ENCODE results near the gene MFAP2. TPM values are rescaled to one million over a fixed set of nuclear protein-coding genes. Genes with fewer than 3 reads are reported as not detected.

MFAP2 gene
- total and polyA plus RNA-seq, 2 of the 8 experiments (the other 6 are each of a cell fraction or from before 2014, with no cell fraction given), result 172 to 326 TPM

DNA sequence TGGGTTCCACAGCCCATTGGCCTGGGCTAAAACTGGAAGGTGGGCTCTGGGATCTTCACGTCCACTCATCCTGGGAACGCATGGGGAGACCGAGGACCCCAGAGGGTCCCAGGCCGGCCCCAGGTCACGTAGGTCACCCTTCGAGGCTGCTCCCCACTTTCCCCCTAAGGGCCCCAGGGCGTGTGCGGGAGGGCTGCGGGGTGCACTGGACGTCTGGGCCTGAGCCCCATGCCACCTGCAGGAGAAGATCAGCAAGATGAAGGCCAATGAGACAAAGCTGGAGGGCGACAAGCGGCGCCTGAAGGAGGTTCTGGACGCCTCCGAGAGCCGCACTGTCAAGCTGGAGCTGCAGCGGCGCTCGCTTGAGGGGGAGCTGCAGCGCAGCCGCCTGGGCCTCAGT is 12.5 kb downstream of the MFAP2 start:
- H3K9me3 ChIP-seq (ENCODE audit: insufficient read depth in 2 of 2, low read depth in 1 of 2, low read length in 1 of 2), result no peaks in the 10 kb centered on the region
- peaks cover 0 to 11% (median 8%) of the 10 kb centered on the region in 4 experiments; a peak in 6 of 7 replicates for H3K4me1 ChIP-seq (replicated peaks in 1 of 4; ENCODE audit: control insufficient read depth in 3 of 4, insufficient read depth in 4 of 4, low read length in 3 of 4)
- no peak overlapping the region for H3K56ac ChIP-seq (replicated peaks; ENCODE audit: insufficient read length, low read depth, low read length)
- no peak overlapping the region for H4K8ac ChIP-seq (ENCODE audit: extremely low read depth, insufficient read depth, low read length)
- ChIA-PET POLR2A (ENCODE audit: partially characterized antibody) (interaction anchor here (1.1 to 9.5 kb wide), 3 partner anchors 8 to 54 kb away, joined by 3 to 92 read pairs (median 4); partner anchors contain the start of gene MFAP2), CTCF (ENCODE audit: partially characterized antibody) (interaction anchor here (0.9 to 14.3 kb wide), 4 partner anchors 17 to 78 kb away, joined by 3 to 267 read pairs (median 125); partner anchors contain the start of gene MFAP2)
- no peak overlapping the region for H2BK15ac ChIP-seq (ENCODE audit: low read length)
- H2BK5ac ChIP-seq (ENCODE audit: low read depth, low read length), result no peak overlapping the region
- FAIRE-seq (no peak), DNase-seq (ENCODE audit: low read depth in 1 of 2, low spot score in 2 of 2) (no peak)
- no peak overlapping the region for H3K4me2 ChIP-seq (ENCODE audit: insufficient read depth in 1 of 2, low read depth in 2 of 2, low read length in 2 of 2)
- H3K27ac ChIP-seq (ENCODE audit: low read depth, low read length), result no peak overlapping the region
- H3K79me1 ChIP-seq (ENCODE audit: low read depth, low read length), result no peaks in the 10 kb centered on the region
- H4K91ac ChIP-seq (replicated peaks; ENCODE audit: insufficient read length, low read length), result no peak overlapping the region
- no peak overlapping the region for H2AFZ ChIP-seq (ENCODE audit: low read length)
- no peak overlapping the region for H2BK20ac ChIP-seq (ENCODE audit: low read length)
- 96% methylated on average over 20 of the region's 21 CpGs; no CpG with 5 or more reads in 1 of the 2 experiments for WGBS, 2 experiments (ENCODE audit: extremely low coverage in 1 of 2, insufficient coverage in 1 of 2, insufficient read length in 1 of 2, insufficient replicate concordance in 2 of 2, low coverage in 1 of 2, low lambda C conversion rate in 2 of 2, missing lambda C conversion rate in 1 of 2)
- H4K5ac ChIP-seq (ENCODE audit: insufficient read length, low read depth, low read length), result no peak overlapping the region
- no peak overlapping the region for H3K4ac ChIP-seq (replicated peaks; ENCODE audit: insufficient read length, low read depth, low read length)
- no peak overlapping the region for H3K4me3 ChIP-seq (ENCODE audit: extremely low read depth in 1 of 4, insufficient read depth in 2 of 4, low read depth in 3 of 4, low read length in 4 of 4)
- no peak overlapping the region for H3K23ac ChIP-seq (ENCODE audit: insufficient read length)
- peaks cover 3% of the 10 kb centered on the region; the same call in 1 of the 2 replicates for H3K23me2 ChIP-seq (ENCODE audit: low read depth, low read length)
- no peak overlapping the region for H2AK5ac ChIP-seq (ENCODE audit: low read depth, low read length)
- H3K14ac ChIP-seq (ENCODE audit: insufficient read length), result no peak overlapping the region
- no peak overlapping the region for H3K18ac ChIP-seq (ENCODE audit: extremely low read depth, low read length)
- peaks cover 8 to 11% of the 10 kb centered on the region in 2 experiments for H4K20me1 ChIP-seq (replicated peaks in 1 of 2; ENCODE audit: control insufficient read depth in 1 of 2, insufficient read depth in 2 of 2, low read length in 2 of 2)
- no peak overlapping the region for H2BK120ac ChIP-seq (replicated peaks; ENCODE audit: low read depth, low read length)
- H3K27me3 ChIP-seq (replicated peaks in 1 of 4; ENCODE audit: control insufficient read depth in 3 of 4, extremely low read depth in 1 of 4, insufficient read depth in 3 of 4, low read length in 3 of 4), result no peaks in the 10 kb centered on the region
- H3K9ac ChIP-seq (replicated peaks in 1 of 4; ENCODE audit: extremely low read depth in 1 of 4, low read depth in 3 of 4, low read length in 3 of 4), result no peak overlapping the region
- peaks cover 3 to 35% (median 16%) of the 10 kb centered on the region in 4 experiments; a peak in 6 of 8 replicates for H3K36me3 ChIP-seq (ENCODE audit: control insufficient read depth in 2 of 4, insufficient read depth in 4 of 4, low read length in 3 of 4)
- H3K79me2 ChIP-seq (ENCODE audit: control insufficient read depth in 1 of 2, insufficient read depth in 2 of 2, low read length in 2 of 2), result no peaks in the 10 kb centered on the region
- no peak overlapping the region for H2BK12ac ChIP-seq (ENCODE audit: low read depth, low read length)
- TF ChIP-seq TAF7 (optimal IDR thresholded peaks at IDR 0.05; ENCODE audit: borderline replicate concordance, low read depth, low read length) (no peak), SUZ12 (IDR thresholded peaks at IDR 0.05; ENCODE audit: low read length) (no peak), CHD2 (IDR thresholded peaks at IDR 0.05; ENCODE audit: low read length) (no peak), SIX5 (IDR thresholded peaks at IDR 0.05; ENCODE audit: low read depth, low read length) (no peak), KDM4A (IDR thresholded peaks at IDR 0.05; ENCODE audit: low read depth, low read length, severe bottlenecking) (no peak), RFX5 (IDR thresholded peaks at IDR 0.05; ENCODE audit: borderline replicate concordance, low read depth, low read length) (no peak), SP2 (IDR thresholded peaks at IDR 0.05; ENCODE audit: low read length) (no peak), PHF8 (conservative IDR thresholded peaks at IDR 0.05; ENCODE audit: low read depth, low read length) (no peak), TCF12 (IDR thresholded peaks at IDR 0.05; ENCODE audit: low read depth, low read length) (no peak), SP1 (IDR thresholded peaks at IDR 0.05; ENCODE audit: low read depth, low read length) (no peak), KDM5A (IDR thresholded peaks at IDR 0.05; ENCODE audit: low read length) (no peak)
- TF ChIP-seq, protein P1, sequence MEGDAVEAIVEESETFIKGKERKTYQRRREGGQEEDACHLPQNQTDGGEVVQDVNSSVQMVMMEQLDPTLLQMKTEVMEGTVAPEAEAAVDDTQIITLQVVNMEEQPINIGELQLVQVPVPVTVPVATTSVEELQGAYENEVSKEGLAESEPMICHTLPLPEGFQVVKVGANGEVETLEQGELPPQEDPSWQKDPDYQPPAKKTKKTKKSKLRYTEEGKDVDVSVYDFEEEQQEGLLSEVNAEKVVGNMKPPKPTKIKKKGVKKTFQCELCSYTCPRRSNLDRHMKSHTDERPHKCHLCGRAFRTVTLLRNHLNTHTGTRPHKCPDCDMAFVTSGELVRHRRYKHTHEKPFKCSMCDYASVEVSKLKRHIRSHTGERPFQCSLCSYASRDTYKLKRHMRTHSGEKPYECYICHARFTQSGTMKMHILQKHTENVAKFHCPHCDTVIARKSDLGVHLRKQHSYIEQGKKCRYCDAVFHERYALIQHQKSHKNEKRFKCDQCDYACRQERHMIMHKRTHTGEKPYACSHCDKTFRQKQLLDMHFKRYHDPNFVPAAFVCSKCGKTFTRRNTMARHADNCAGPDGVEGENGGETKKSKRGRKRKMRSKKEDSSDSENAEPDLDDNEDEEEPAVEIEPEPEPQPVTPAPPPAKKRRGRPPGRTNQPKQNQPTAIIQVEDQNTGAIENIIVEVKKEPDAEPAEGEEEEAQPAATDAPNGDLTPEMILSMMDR (IDR thresholded peaks at IDR 0.05; ENCODE audit: control extremely low read depth in 1 of 3, insufficient read depth in 1 of 3, low read depth in 1 of 3, low read length in 3 of 3), result no peak
